ENCODE measurements around the gene OTOG.

DNA sequence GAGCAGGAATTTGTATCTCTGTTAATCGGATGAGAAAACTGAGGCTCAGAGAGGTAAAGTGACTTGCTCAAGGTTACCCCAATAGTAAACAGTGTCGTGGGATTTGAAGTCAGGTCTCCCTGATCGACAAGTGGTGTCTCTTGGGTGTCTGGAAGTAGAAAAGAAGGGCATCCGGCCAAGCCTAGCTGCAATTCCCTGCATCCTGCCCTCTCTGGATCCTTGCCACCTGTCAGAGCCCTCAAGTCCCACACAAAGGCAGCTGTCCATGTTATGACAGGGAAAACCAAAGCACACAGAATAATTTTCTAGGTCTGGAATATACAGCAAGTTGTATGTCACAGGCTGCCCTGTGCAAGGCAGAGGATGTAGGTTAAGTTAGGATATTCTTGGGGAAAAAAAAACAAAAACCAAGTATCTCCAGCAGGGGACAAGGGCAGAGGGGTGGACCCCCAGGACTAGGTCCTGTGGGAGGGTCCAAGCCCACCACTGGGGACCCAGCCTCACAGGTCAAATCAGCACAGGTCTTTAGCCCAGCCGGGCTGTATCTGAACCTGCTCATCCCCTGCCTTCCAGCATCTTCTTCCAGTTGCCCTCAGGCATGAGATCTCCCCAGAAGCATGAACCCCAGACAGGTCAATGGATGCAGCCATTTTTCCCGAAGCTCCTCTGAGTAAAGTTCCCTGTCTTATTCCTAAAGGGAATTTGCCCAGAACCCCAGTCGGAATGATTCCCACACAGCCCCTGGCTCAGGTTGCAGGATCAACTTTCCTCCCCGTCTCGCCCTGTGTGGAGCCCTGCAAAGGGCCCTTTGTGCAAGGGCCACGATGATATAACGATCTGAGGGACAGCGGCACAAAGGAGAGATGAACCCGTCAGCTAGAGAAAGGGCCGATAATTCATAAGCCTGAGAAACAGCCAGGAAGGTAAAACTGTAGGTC, 17.9 kb upstream of the OTOG start:
- TF ChIP-seq, protein P1, sequence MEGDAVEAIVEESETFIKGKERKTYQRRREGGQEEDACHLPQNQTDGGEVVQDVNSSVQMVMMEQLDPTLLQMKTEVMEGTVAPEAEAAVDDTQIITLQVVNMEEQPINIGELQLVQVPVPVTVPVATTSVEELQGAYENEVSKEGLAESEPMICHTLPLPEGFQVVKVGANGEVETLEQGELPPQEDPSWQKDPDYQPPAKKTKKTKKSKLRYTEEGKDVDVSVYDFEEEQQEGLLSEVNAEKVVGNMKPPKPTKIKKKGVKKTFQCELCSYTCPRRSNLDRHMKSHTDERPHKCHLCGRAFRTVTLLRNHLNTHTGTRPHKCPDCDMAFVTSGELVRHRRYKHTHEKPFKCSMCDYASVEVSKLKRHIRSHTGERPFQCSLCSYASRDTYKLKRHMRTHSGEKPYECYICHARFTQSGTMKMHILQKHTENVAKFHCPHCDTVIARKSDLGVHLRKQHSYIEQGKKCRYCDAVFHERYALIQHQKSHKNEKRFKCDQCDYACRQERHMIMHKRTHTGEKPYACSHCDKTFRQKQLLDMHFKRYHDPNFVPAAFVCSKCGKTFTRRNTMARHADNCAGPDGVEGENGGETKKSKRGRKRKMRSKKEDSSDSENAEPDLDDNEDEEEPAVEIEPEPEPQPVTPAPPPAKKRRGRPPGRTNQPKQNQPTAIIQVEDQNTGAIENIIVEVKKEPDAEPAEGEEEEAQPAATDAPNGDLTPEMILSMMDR (IDR thresholded peaks at IDR 0.05; ENCODE audit: insufficient read depth, low read length, poor library complexity, severe bottlenecking) = no peak
- TF ChIP-seq EZH2phosphoT487 (conservative IDR thresholded peaks at IDR 0.05; ENCODE audit: low read length) = no peak

Data from SU-DHL-6 (cell line).